ENCODE results near the gene ARFIP1. TPM values are rescaled to one million over a fixed set of nuclear protein-coding genes. Genes with fewer than 3 reads are reported as not detected.

ARFIP1 gene
- total and polyA plus RNA-seq, 4 experiments from 2014 or later = 12.5 to 16.5 (median 14.1) TPM

- POLR2A ChIA-PET (ENCODE audit: partially characterized antibody) = no interaction called here
- peaks cover 0 to 4% of the 10 kb centered on the region in 2 donors for H3K36me3 Mint-ChIP-seq
- peaks cover 46 to 53% of the 10 kb centered on the region in 2 donors for H3K27me3 Mint-ChIP-seq
- peaks cover 0 to 3% (median 0%) of the 10 kb centered on the region in 8 donors for H3K9me3 Mint-ChIP-seq
- Histone ChIP-seq H3K4me1 (ENCODE audit: insufficient read depth, low read length) (peaks cover 20% of the 10 kb centered on the region), H3K27me3 (ENCODE audit: insufficient read depth, low read length) (peaks cover 32% of the 10 kb centered on the region), H3K9me3 (ENCODE audit: control insufficient read depth in 1 of 2, low read length in 2 of 2) (no peaks in the 10 kb centered on the region), H3K36me3 (ENCODE audit: insufficient read depth, low read length) (no peaks in the 10 kb centered on the region), H3K27ac (ENCODE audit: low read depth, low read length) (no peak overlapping the region), H3K4me3 (ENCODE audit: low read length in 2 of 2) (peak overlapping the region; percentile 17 to 54)
- H3K27ac Mint-ChIP-seq = no peak overlapping the region
- peaks cover 13 to 30% (median 21%) of the 10 kb centered on the region in 4 donors for H3K4me1 Mint-ChIP-seq
- intact Hi-C loops (cut with micrococcal nuclease) = no loop called here
- CTCF ChIA-PET (ENCODE audit: partially characterized antibody) = no interaction called here
- DNase-seq = peak in 3 of 5 donors; percentile 12 to 26 (median 13)
- H3K4me3 Mint-ChIP-seq = peak overlapping the region; percentile 17 to 75 (median 63)
Observed at GRCh38 chr4:152936446-152937335, 156.9 kb downstream of the ARFIP1 start.

- Mint-ChIP-seq H3K4me1 (peaks cover 13 to 30% (median 21%) of the 10 kb centered on the region in 4 donors), H3K27me3 (peaks cover 50 to 54% of the 10 kb centered on the region in 2 donors), H3K4me3 (peak overlapping the region; percentile 77 to 87 (median 84)), H3K27ac (no peak overlapping the region), H3K36me3 (peaks cover 0 to 4% of the 10 kb centered on the region in 2 donors), H3K9me3 (peaks cover 0 to 3% (median 0%) of the 10 kb centered on the region in 8 donors)
- DNase-seq = peak in 2 of 5 donors; percentile 14 to 20
- Histone ChIP-seq H3K9me3 (ENCODE audit: control insufficient read depth in 1 of 2, low read length in 2 of 2) (no peaks in the 10 kb centered on the region), H3K4me3 (ENCODE audit: low read length in 2 of 2) (peak overlapping the region; percentile 36 to 54), H3K27ac (ENCODE audit: low read depth, low read length) (no peak overlapping the region), H3K4me1 (ENCODE audit: insufficient read depth, low read length) (peaks cover 20% of the 10 kb centered on the region), H3K36me3 (ENCODE audit: insufficient read depth, low read length) (no peaks in the 10 kb centered on the region), H3K27me3 (ENCODE audit: insufficient read depth, low read length) (peaks cover 32% of the 10 kb centered on the region)
- ChIA-PET POLR2A (ENCODE audit: partially characterized antibody) (no interaction called here), CTCF (ENCODE audit: partially characterized antibody) (no interaction called here)
- intact Hi-C loops (cut with micrococcal nuclease) = no loop called here
Observed at GRCh38 chr4:152937336-152938236, 157.8 kb downstream of the ARFIP1 start.

- peaks cover 20% of the 10 kb centered on the region for H3K4me1 ChIP-seq (ENCODE audit: insufficient read depth, low read length)
- Mint-ChIP-seq H3K27me3 (peaks cover 46 to 47% of the 10 kb centered on the region in 2 donors), H3K9me3 (peaks cover 0 to 3% (median 0%) of the 10 kb centered on the region in 8 donors), H3K36me3 (peaks cover 0 to 4% of the 10 kb centered on the region in 2 donors), H3K27ac (no peak overlapping the region), H3K4me3 (peak overlapping the region; percentile 77 to 87 (median 84)), H3K4me1 (peaks cover 13 to 30% (median 21%) of the 10 kb centered on the region in 4 donors)
- no peaks in the 10 kb centered on the region for H3K36me3 ChIP-seq (ENCODE audit: insufficient read depth, low read length)
- CTCF ChIA-PET (ENCODE audit: partially characterized antibody) = no interaction called here
- POLR2A ChIA-PET (ENCODE audit: partially characterized antibody) = no interaction called here
- peaks cover 32% of the 10 kb centered on the region for H3K27me3 ChIP-seq (ENCODE audit: insufficient read depth, low read length)
- no peak for DNase-seq
- H3K27ac ChIP-seq (ENCODE audit: low read depth, low read length) = no peak overlapping the region
- intact Hi-C loops (cut with micrococcal nuclease) = no loop called here
- H3K9me3 ChIP-seq (ENCODE audit: control insufficient read depth in 1 of 2, low read length in 2 of 2) = no peaks in the 10 kb centered on the region
- H3K4me3 ChIP-seq (ENCODE audit: low read length in 2 of 2) = peak overlapping the region in 1 of 2 donors; percentile 21
Observed at GRCh38 chr4:152938237-152938947, 158.6 kb downstream of the ARFIP1 start.

GRCh38 chr4:152939621-152940020 is 159.9 kb downstream of the ARFIP1 start:
- ChIA-PET CTCF (ENCODE audit: partially characterized antibody) (no interaction called here), POLR2A (ENCODE audit: partially characterized antibody) (no interaction called here)
- intact Hi-C loops (cut with micrococcal nuclease) = no loop called here
- Histone ChIP-seq H3K4me1 (ENCODE audit: insufficient read depth, low read length) (peaks cover 20% of the 10 kb centered on the region), H3K4me3 (ENCODE audit: low read length in 2 of 2) (no peak overlapping the region), H3K36me3 (ENCODE audit: insufficient read depth, low read length) (no peaks in the 10 kb centered on the region), H3K9me3 (ENCODE audit: control insufficient read depth in 1 of 2, low read length in 2 of 2) (no peaks in the 10 kb centered on the region), H3K27me3 (ENCODE audit: insufficient read depth, low read length) (peaks cover 30% of the 10 kb centered on the region), H3K27ac (ENCODE audit: low read depth, low read length) (no peak overlapping the region)
- DNase-seq = no peak
- no peak overlapping the region for H3K27ac Mint-ChIP-seq
- peak overlapping the region in 2 of 8 donors; percentile 21 for H3K4me3 Mint-ChIP-seq
- H3K27me3 Mint-ChIP-seq = peaks cover 37 to 38% of the 10 kb centered on the region in 2 donors
- H3K4me1 Mint-ChIP-seq = peaks cover 12 to 26% (median 19%) of the 10 kb centered on the region in 4 donors
- peaks cover 0 to 4% of the 10 kb centered on the region in 2 donors for H3K36me3 Mint-ChIP-seq
- H3K9me3 Mint-ChIP-seq = peaks cover 0 to 3% (median 0%) of the 10 kb centered on the region in 8 donors

- H3K27me3 ChIP-seq (ENCODE audit: insufficient read depth, low read length) = peaks cover 22% of the 10 kb centered on the region
- Mint-ChIP-seq H3K4me3 (no peak overlapping the region), H3K9me3 (peaks cover 0 to 2% (median 0%) of the 10 kb centered on the region in 8 donors), H3K36me3 (peaks cover 0 to 4% of the 10 kb centered on the region in 2 donors), H3K27me3 (peaks cover 30 to 32% of the 10 kb centered on the region in 2 donors), H3K4me1 (peaks cover 7 to 18% (median 13%) of the 10 kb centered on the region in 4 donors), H3K27ac (no peak overlapping the region)
- no peak for DNase-seq
- CTCF ChIA-PET (ENCODE audit: partially characterized antibody) = interaction anchor here (1.6 kb wide), 1 partner anchor 10 kb away, joined by 3 read pairs; no protein-coding TSS in a partner anchor
- H3K27ac ChIP-seq (ENCODE audit: low read depth, low read length) = no peak overlapping the region
- POLR2A ChIA-PET (ENCODE audit: partially characterized antibody) = no interaction called here
- no peak overlapping the region for H3K4me3 ChIP-seq (ENCODE audit: low read length in 2 of 2)
- peaks cover 11% of the 10 kb centered on the region for H3K4me1 ChIP-seq (ENCODE audit: insufficient read depth, low read length)
- no peaks in the 10 kb centered on the region for H3K36me3 ChIP-seq (ENCODE audit: insufficient read depth, low read length)
- intact Hi-C loops (cut with micrococcal nuclease) = no loop called here
- H3K9me3 ChIP-seq (ENCODE audit: control insufficient read depth in 1 of 2, low read length in 2 of 2) = no peaks in the 10 kb centered on the region
Observed at GRCh38 chr4:152940461-152940860, 160.7 kb downstream of the ARFIP1 start.

GRCh38 chr4:152941411-152941810 is 161.7 kb downstream of the ARFIP1 start:
- peaks cover 22% of the 10 kb centered on the region for H3K27me3 ChIP-seq (ENCODE audit: insufficient read depth, low read length)
- H3K4me1 ChIP-seq (ENCODE audit: insufficient read depth, low read length) = peaks cover 7% of the 10 kb centered on the region
- H3K27ac ChIP-seq (ENCODE audit: low read depth, low read length) = no peak overlapping the region
- CTCF ChIA-PET (ENCODE audit: partially characterized antibody) = interaction anchor here (1.6 kb wide), 1 partner anchor 9 kb away, joined by 3 read pairs; no protein-coding TSS in a partner anchor
- no peak overlapping the region for H3K4me3 ChIP-seq (ENCODE audit: low read length in 2 of 2)
- no peak overlapping the region for H3K4me3 Mint-ChIP-seq
- intact Hi-C loops (cut with micrococcal nuclease) = no loop called here
- H3K36me3 ChIP-seq (ENCODE audit: insufficient read depth, low read length) = no peaks in the 10 kb centered on the region
- no peaks in the 10 kb centered on the region for H3K9me3 ChIP-seq (ENCODE audit: control insufficient read depth in 1 of 2, low read length in 2 of 2)
- no peak for DNase-seq
- peaks cover 0 to 2% (median 0%) of the 10 kb centered on the region in 8 donors for H3K9me3 Mint-ChIP-seq
- peaks cover 5 to 13% (median 10%) of the 10 kb centered on the region in 4 donors for H3K4me1 Mint-ChIP-seq
- POLR2A ChIA-PET (ENCODE audit: partially characterized antibody) = no interaction called here
- peaks cover 29 to 30% of the 10 kb centered on the region in 2 donors for H3K27me3 Mint-ChIP-seq
- H3K36me3 Mint-ChIP-seq = peaks cover 0 to 4% of the 10 kb centered on the region in 2 donors
- no peak overlapping the region for H3K27ac Mint-ChIP-seq

Measured in CD4-positive, alpha-beta memory T cell (primary cell).